GM12878 (cell line): ENCODE measurements around the gene CRYGS. TPM values are rescaled to one million over a fixed set of nuclear protein-coding genes. Genes with fewer than 3 reads are reported as not detected.
A peak's percentile ranks its signal among the peaks of the same experiment; 100 is the strongest.

Experiments
- ATAC-seq: fragments of 200-7000 bp; cut with Tn5 transposase; 3 replicates; pipeline ENCODE4 v1.9.1; 2020; ENCODE audit warnings: mild to moderate bottlenecking, moderate library complexity
- BruUV-seq: library from RNA; stranded (reverse); fragments of 400-500 nt; replicated peaks from 2 replicates; lab custom pipeline; 2021; lab: Mats Ljungman, UMichigan
- CTCF ChIA-PET: fragments of 300-600 bp; sonication (Branson Sonifier 250); formaldehyde crosslinking; extraction: SDS; loops from one replicate; lab custom pipeline; 2021; ENCODE audit warnings: inconsistent platforms; lab: Yijun Ruan, JAX
- POLR2A ChIA-PET: fragments of 350-600 bp; formaldehyde crosslinking; extraction: SDS; loops from one replicate; lab custom pipeline; 2021; ENCODE audit warnings: inconsistent platforms; lab: Charles Lee
- RAD21 ChIA-PET: fragments of 300-600 bp; sonication (Branson Sonifier 250); formaldehyde crosslinking; loops from one replicate; lab custom pipeline; 2023; ENCODE audit warnings: antibody characterized with exemption; ENCODE audit not compliant: unreplicated experiment; lab: Charles Lee
- SMC1A ChIA-PET: fragments of 300-600 bp; sonication (Branson Sonifier 250); formaldehyde crosslinking; loops from one replicate; lab custom pipeline; 2023; ENCODE audit not compliant: unreplicated experiment, uncharacterized antibody; lab: Charles Lee
- DNase-seq: peaks from one replicate; pipeline ENCODE4 v3.0.0-alpha.2; 2011; ENCODE audit warnings: low read depth, low spot score
- FAIRE-seq: peaks from 3 replicates; lab custom pipeline; 2011; peaks lifted over from hg19 to GRCh38; lab: Jason Lieb, UNC
- H2AFZ ChIP-seq: 2 replicates; pipeline ENCODE4 v1.6.0; 2011; ENCODE audit warnings: low read depth, low read length, control low read depth; ENCODE audit not compliant: control insufficient read depth
- H3K27ac ChIP-seq: 2 replicates; pipeline ENCODE4 v1.5.1; 2011; ENCODE audit warnings: control low read depth; ENCODE audit not compliant: control insufficient read depth, insufficient read depth
- H3K27me3 ChIP-seq, 2 experiments: replicated peaks in 1 of 2; 2 replicates each; pipeline versions ENCODE4 v1.6.0 to v1.6.1; 2011; ENCODE audit warnings: low read length in 1 of 2; ENCODE audit not compliant: control insufficient read depth in 2 of 2, insufficient read depth in 2 of 2
- H3K36me3 ChIP-seq, 2 experiments: 2 replicates each; pipeline ENCODE4 v1.5.1; 2011; ENCODE audit warnings: low read length in 1 of 2; ENCODE audit not compliant: control insufficient read depth in 2 of 2, insufficient read depth in 2 of 2
- H3K4me1 ChIP-seq: 2 replicates; pipeline ENCODE4 v1.6.1; 2011; ENCODE audit warnings: mild to moderate bottlenecking, low read length, moderate library complexity, mixed read lengths; ENCODE audit not compliant: control insufficient read depth, insufficient read depth
- H3K4me2 ChIP-seq: 2 replicates; pipeline ENCODE4 v1.6.0; 2011; ENCODE audit warnings: control low read depth; ENCODE audit not compliant: control insufficient read depth, insufficient read depth
- H3K4me3 ChIP-seq: fragments of 200-600 bp; sonication (generic); 2 replicates; pipeline ENCODE4 v1.5.1; 2016
- H3K79me2 ChIP-seq: 2 replicates; pipeline ENCODE4 v1.6.0; 2011; ENCODE audit warnings: low read length; ENCODE audit not compliant: control insufficient read depth, insufficient read depth
- H3K9ac ChIP-seq: 2 replicates; pipeline ENCODE4 v1.8.0; 2011; ENCODE audit warnings: low read length, control low read depth, mixed read lengths; ENCODE audit not compliant: control insufficient read depth, insufficient read depth
- H3K9me3 ChIP-seq: replicated peaks from 3 replicates; pipeline ENCODE4 v1.5.1; 2011; ENCODE audit warnings: mild to moderate bottlenecking, low read length; ENCODE audit not compliant: control insufficient read depth, insufficient read depth
- H4K20me1 ChIP-seq: 2 replicates; pipeline ENCODE4 v1.6.0; 2011; ENCODE audit not compliant: control insufficient read depth, insufficient read depth
- E4F1 ChIP-seq: fragments of 450-650 bp; IDR thresholded peaks from 2 replicates; pipeline ENCODE4 v1.6.1; 2018; ENCODE audit warnings: borderline replicate concordance, mild to moderate bottlenecking; ENCODE audit not compliant: partially characterized antibody
- RUNX3 ChIP-seq: IDR thresholded peaks from 2 replicates; pipeline ENCODE4 v1.6.1; 2012; ENCODE audit warnings: low read length, inconsistent platforms
- SMAD1 ChIP-seq: fragments of 450-650 bp; IDR thresholded peaks from 2 replicates; pipeline ENCODE4 v1.6.1; 2018; ENCODE audit warnings: mild to moderate bottlenecking, low read depth; ENCODE audit not compliant: partially characterized antibody
- SMC3 ChIP-seq: IDR thresholded peaks from 2 replicates; pipeline ENCODE4 v1.6.1; 2011; ENCODE audit warnings: low read length, improper control_type of control experiment, borderline replicate concordance
- SPI1 ChIP-seq: IDR thresholded peaks from 2 replicates; pipeline ENCODE4 v1.6.1; 2011; ENCODE audit warnings: low read depth, mild to moderate bottlenecking, low read length, moderate library complexity, borderline replicate concordance; ENCODE audit not compliant: insufficient read depth
- WGBS: methylation state at CpG from one replicate; pipeline ENCODE4 v1.1.6; 2016; ENCODE audit warnings: low lambda C conversion rate; ENCODE audit not compliant: insufficient replicate concordance, insufficient coverage; ENCODE audit errors: missing lambda C conversion rate; 5-methylcytosine and 5-hydroxymethylcytosine counted together
- in situ Hi-C: fragments of 300-500 bp; cut with MboI; formaldehyde crosslinking; loops from 9 replicates; pipeline ENCODE4 v1.14.3; 2018; ENCODE audit warnings: mixed read lengths
- intact Hi-C: fragments of 100-400 bp; cut with micrococcal nuclease; formaldehyde crosslinking; loops from one replicate; pipeline ENCODE4 v1.14.2; 2022; ENCODE audit not compliant: unreplicated experiment
- polyA plus RNA-seq, 11 experiments: library from polyadenylated mRNA; depleted of rRNA in 4 of 11; unstranded in 6 of 11; stranded (reverse) in 5 of 11; fragments of >200 nt; fragmentation: Nextera tagmentation in 4 of 11; fragmentation: Illumina TruSeq in 1 of 11; extraction: Ambion mirVana in 4 of 11; extraction: Trizol in 1 of 11; gene quantifications; 1 replicate in 1 of 11; 2 replicates in 10 of 11; pipeline versions ENCODE4 v1.2.1 to v1.2.3, GENCODE V29; 2011 to 2016; ENCODE audit warnings: inconsistent platforms in 2 of 11, missing spikeins in 2 of 11, low read depth in 1 of 11
- total RNA-seq, 4 experiments: library from RNA; depleted of rRNA in 3 of 4; stranded (reverse); fragments of >200 nt in 3 of 4; fragmentation: Illumina TruSeq in 1 of 4; extraction: Trizol in 1 of 4; gene quantifications; 2 replicates each; pipeline versions ENCODE4 v1.2.1 to v1.2.3, GENCODE V29; 2013 to 2021

Gene CRYGS
- total and polyA plus RNA-seq, 10 of the 15 experiments (the other 5 are each of a cell fraction or from before 2014, with no cell fraction given) = 1.1 to 6.0 (median 2.5) TPM

- TF ChIP-seq E4F1 (no peak), SMC3 (no peak)
These were observed 33.7 kb downstream of the CRYGS start (continued) for GRCh38 chr3:186510374-186511079.

- POLR2A ChIA-PET = interaction anchor here (0.8 to 1.3 kb wide), 4 partner anchors 10 to 30 kb away, joined by 3 to 6 read pairs (median 4); no protein-coding TSS in a partner anchor
- FAIRE-seq (no peak), ATAC-seq (no peak), DNase-seq (no peak)
- Histone ChIP-seq H3K36me3 (no peaks in the 10 kb centered on the region), H3K27ac (no peak overlapping the region), H3K4me1 (peaks cover 40% of the 10 kb centered on the region), H3K4me3 (no peak overlapping the region), H3K4me2 (no peak overlapping the region), H3K79me2 (no peaks in the 10 kb centered on the region), H4K20me1 (no peaks in the 10 kb centered on the region), H3K9me3 (no peaks in the 10 kb centered on the region), H3K27me3 (no peaks in the 10 kb centered on the region), H2AFZ (no peak overlapping the region; the same call in 1 of the 2 replicates), H3K9ac (no peak overlapping the region)
- in situ Hi-C loops (no loop called here), intact Hi-C loops (loop anchor here (5.0 kb wide), 1 partner anchor 52 kb away; no protein-coding TSS in a partner anchor)
- TF ChIP-seq SPI1 (peak; percentile 20; the same call in 1 of the 2 replicates), SMAD1 (no peak), RUNX3 (peak; percentile 32; the same call in 1 of the 2 replicates)
- CTCF ChIA-PET = interaction anchor here (0.9 to 5.7 kb wide), 10 partner anchors 9 to 312 kb away, joined by 3 to 141 read pairs (median 5); no protein-coding TSS in a partner anchor
- RAD21 ChIA-PET = interaction anchor here (0.6 to 7.8 kb wide), 7 partner anchors 11 to 273 kb away, joined by 3 to 192 read pairs (median 3); no protein-coding TSS in a partner anchor
- WGBS = 93% methylated on average over 2 of the region's 2 CpGs
- no TSS peak for BruUV-seq
- SMC1A ChIA-PET = interaction anchor here (1.0 to 12.3 kb wide), 8 partner anchors 10 to 250 kb away, joined by 3 to 257 read pairs (median 6); no protein-coding TSS in a partner anchor
These were observed 34.8 kb downstream of the CRYGS start for GRCh38 chr3:186509423-186509822.
